HG03432 (cell line): ENCODE measurements around the gene ACSF2.

Experiments
- ATAC-seq: cut with Tn5 transposase; IDR thresholded peaks from one replicate; pipeline ENCODE4 v1.9.1; 2021; ENCODE audit warnings: mild to moderate bottlenecking, moderate library complexity; ENCODE audit not compliant: unreplicated experiment

ACSF2 gene

GRCh38 chr17:50439008-50439407, 13.0 kb downstream of the ACSF2 start:
- ATAC-seq, result no peak

- no peak for ATAC-seq
Measured at GRCh38 chr17:50440172-50440837, 14.3 kb downstream of the ACSF2 start.

GRCh38 chr17:50440838-50441829, 15.1 kb downstream of the ACSF2 start:
- ATAC-seq, result no peak

- no peak for ATAC-seq
Measured at GRCh38 chr17:50443505-50443974, 17.5 kb downstream of the ACSF2 start.

GRCh38 chr17:50444841-50445715, 19.1 kb downstream of the ACSF2 start:
- ATAC-seq, result no peak

- no peak for ATAC-seq
Measured at GRCh38 chr17:50445730-50446325, 19.8 kb downstream of the ACSF2 start.

GRCh38 chr17:50447870-50448595, 22.0 kb downstream of the ACSF2 start:
- no peak for ATAC-seq

- ATAC-seq, result no peak
Measured at GRCh38 chr17:50448643-50449042, 22.6 kb downstream of the ACSF2 start.

- no peak for ATAC-seq
Measured at GRCh38 chr17:50451943-50452629, 26.1 kb downstream of the ACSF2 start.

GRCh38 chr17:50452630-50453300, 26.7 kb downstream of the ACSF2 start:
- no peak for ATAC-seq

- no peak for ATAC-seq
Measured at GRCh38 chr17:50453901-50454300, 27.9 kb downstream of the ACSF2 start.

GRCh38 chr17:50457621-50458020, 31.6 kb downstream of the ACSF2 start:
- ATAC-seq, result no peak

GRCh38 chr17:50458270-50458669, 32.3 kb downstream of the ACSF2 start:
- ATAC-seq, result no peak

- no peak for ATAC-seq
Measured at GRCh38 chr17:50458701-50459676, 33.0 kb downstream of the ACSF2 start.

GRCh38 chr17:50459756-50460155, 33.7 kb downstream of the ACSF2 start:
- no peak for ATAC-seq

- no peak for ATAC-seq
Measured at GRCh38 chr17:50460831-50461526, 35.0 kb downstream of the ACSF2 start.

GRCh38 chr17:50461550-50462132, 35.6 kb downstream of the ACSF2 start:
- ATAC-seq, result no peak
